ENCODE data around the gene MAN2B2.

Gene MAN2B2

GRCh38 chr4:6617246-6617645 lies 42.3 kb downstream of the MAN2B2 start:
- Histone ChIP-seq H3K27me3 (replicated peaks; ENCODE audit: insufficient read depth, low read length) (no peaks in the 10 kb centered on the region), H3K9me2 (replicated peaks; ENCODE audit: insufficient read depth, low read length) (no peaks in the 10 kb centered on the region), H4K20me1 (ENCODE audit: insufficient read depth, low read length) (no peaks in the 10 kb centered on the region), H3K4me1 (ENCODE audit: low read length) (no peaks in the 10 kb centered on the region), H3K4me2 (ENCODE audit: low read depth, low read length) (no peak overlapping the region), H3F3A (ENCODE audit: insufficient read depth, low read length) (no peaks in the 10 kb centered on the region), H3K4me3 (ENCODE audit: low read length) (no peak overlapping the region), H3K9ac (ENCODE audit: low read length) (no peak overlapping the region), H3K79me2 (ENCODE audit: low read length) (no peaks in the 10 kb centered on the region), H2AFZ (ENCODE audit: low read length) (no peak overlapping the region), H3K36me3 (replicated peaks; ENCODE audit: insufficient read depth, low read length) (no peaks in the 10 kb centered on the region), H3K9me3 (replicated peaks; ENCODE audit: insufficient read depth, low read length) (no peaks in the 10 kb centered on the region), H3K27ac (ENCODE audit: low read length) (no peak overlapping the region)
- no peak for DNase-seq
- TF ChIP-seq EZH2 (optimal IDR thresholded peaks at IDR 0.05; ENCODE audit: low read depth, low read length) (no peak), CTCF (IDR thresholded peaks at IDR 0.05; ENCODE audit: low read length) (no peak), EZH2phosphoT487 (IDR thresholded peaks at IDR 0.05; ENCODE audit: low read length) (no peak)

DNA sequence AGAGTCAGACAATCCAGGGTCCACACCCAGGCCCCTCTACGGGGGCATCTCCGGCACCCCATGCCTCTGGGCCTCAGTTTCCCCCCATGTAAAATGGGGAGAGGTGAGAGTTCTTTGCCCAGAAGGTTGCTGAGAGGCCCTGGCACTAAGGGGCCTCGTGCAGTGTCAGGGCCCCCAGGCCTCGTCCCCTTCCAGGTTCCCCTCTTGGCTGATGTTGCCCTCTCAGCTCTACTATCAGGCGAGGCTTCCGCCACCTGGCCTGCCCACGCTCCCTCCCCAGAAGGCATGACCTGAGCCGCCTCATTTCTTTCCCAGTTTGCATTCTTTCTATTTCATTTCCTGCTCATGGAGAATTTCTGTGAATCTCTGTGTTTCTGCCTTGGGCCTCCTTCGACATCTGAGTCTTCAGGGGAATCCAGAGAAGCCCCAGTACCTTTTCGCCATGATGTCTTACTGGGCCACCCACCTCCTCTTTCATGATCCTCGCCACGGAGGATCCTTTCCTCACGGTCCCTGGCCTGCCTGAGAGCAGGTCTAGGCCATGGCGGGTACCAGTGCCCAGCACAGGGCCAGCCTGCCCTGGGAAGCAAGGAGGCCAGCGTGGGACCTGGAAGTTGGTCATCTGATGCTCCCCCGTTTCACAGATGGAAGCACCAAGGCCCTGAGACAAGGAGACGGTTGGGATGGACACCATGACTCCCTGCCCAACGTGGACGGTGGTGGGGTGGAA lies 43.6 kb downstream of the MAN2B2 start:
- no peaks in the 10 kb centered on the region for H3K9me2 ChIP-seq (replicated peaks; ENCODE audit: insufficient read depth, low read length)

GRCh38 chr4:6619116-6619465 lies 44.1 kb downstream of the MAN2B2 start:
- no peak for DNase-seq
- H3K4me2 ChIP-seq (ENCODE audit: low read depth, low read length), result no peak overlapping the region
- no peaks in the 10 kb centered on the region for H4K20me1 ChIP-seq (ENCODE audit: insufficient read depth, low read length)
- TF ChIP-seq EZH2 (optimal IDR thresholded peaks at IDR 0.05; ENCODE audit: low read depth, low read length), result no peak
- no peaks in the 10 kb centered on the region for H3K79me2 ChIP-seq (ENCODE audit: low read length)
- no peaks in the 10 kb centered on the region for H3F3A ChIP-seq (ENCODE audit: insufficient read depth, low read length)
- H3K4me3 ChIP-seq (ENCODE audit: low read length), result no peak overlapping the region
- no peak overlapping the region for H3K27ac ChIP-seq (ENCODE audit: low read length)
- H3K9ac ChIP-seq (ENCODE audit: low read length), result no peak overlapping the region
- no peak overlapping the region for H2AFZ ChIP-seq (ENCODE audit: low read length)
- no peaks in the 10 kb centered on the region for H3K9me3 ChIP-seq (replicated peaks; ENCODE audit: insufficient read depth, low read length)
- no peaks in the 10 kb centered on the region for H3K9me2 ChIP-seq (replicated peaks; ENCODE audit: insufficient read depth, low read length)
- H3K4me1 ChIP-seq (ENCODE audit: low read length), result no peaks in the 10 kb centered on the region
- no peaks in the 10 kb centered on the region for H3K27me3 ChIP-seq (replicated peaks; ENCODE audit: insufficient read depth, low read length)
- H3K36me3 ChIP-seq (replicated peaks; ENCODE audit: insufficient read depth, low read length), result no peaks in the 10 kb centered on the region

More for the DNA sequence above, 43.6 kb downstream of the MAN2B2 start:
- Histone ChIP-seq H3K9ac (ENCODE audit: low read length) (no peak overlapping the region), H3K79me2 (ENCODE audit: low read length) (no peaks in the 10 kb centered on the region), H3K4me2 (ENCODE audit: low read depth, low read length) (no peak overlapping the region), H3K27me3 (replicated peaks; ENCODE audit: insufficient read depth, low read length) (no peaks in the 10 kb centered on the region), H3K36me3 (replicated peaks; ENCODE audit: insufficient read depth, low read length) (no peaks in the 10 kb centered on the region), H2AFZ (ENCODE audit: low read length) (no peak overlapping the region), H3K4me1 (ENCODE audit: low read length) (no peaks in the 10 kb centered on the region), H3K4me3 (ENCODE audit: low read length) (no peak overlapping the region), H3K27ac (ENCODE audit: low read length) (no peak overlapping the region), H4K20me1 (ENCODE audit: insufficient read depth, low read length) (no peaks in the 10 kb centered on the region), H3K9me3 (replicated peaks; ENCODE audit: insufficient read depth, low read length) (no peaks in the 10 kb centered on the region), H3F3A (ENCODE audit: insufficient read depth, low read length) (no peaks in the 10 kb centered on the region)
- TF ChIP-seq CTCF (IDR thresholded peaks at IDR 0.05; ENCODE audit: low read length) (no peak), EZH2 (optimal IDR thresholded peaks at IDR 0.05; ENCODE audit: low read depth, low read length) (no peak), EZH2phosphoT487 (IDR thresholded peaks at IDR 0.05; ENCODE audit: low read length) (no peak)
- DNase-seq, result no peak

Data from MM.1S (cell line).